ENCODE results near the gene NUFIP1.

The NUFIP1 gene

DNA sequence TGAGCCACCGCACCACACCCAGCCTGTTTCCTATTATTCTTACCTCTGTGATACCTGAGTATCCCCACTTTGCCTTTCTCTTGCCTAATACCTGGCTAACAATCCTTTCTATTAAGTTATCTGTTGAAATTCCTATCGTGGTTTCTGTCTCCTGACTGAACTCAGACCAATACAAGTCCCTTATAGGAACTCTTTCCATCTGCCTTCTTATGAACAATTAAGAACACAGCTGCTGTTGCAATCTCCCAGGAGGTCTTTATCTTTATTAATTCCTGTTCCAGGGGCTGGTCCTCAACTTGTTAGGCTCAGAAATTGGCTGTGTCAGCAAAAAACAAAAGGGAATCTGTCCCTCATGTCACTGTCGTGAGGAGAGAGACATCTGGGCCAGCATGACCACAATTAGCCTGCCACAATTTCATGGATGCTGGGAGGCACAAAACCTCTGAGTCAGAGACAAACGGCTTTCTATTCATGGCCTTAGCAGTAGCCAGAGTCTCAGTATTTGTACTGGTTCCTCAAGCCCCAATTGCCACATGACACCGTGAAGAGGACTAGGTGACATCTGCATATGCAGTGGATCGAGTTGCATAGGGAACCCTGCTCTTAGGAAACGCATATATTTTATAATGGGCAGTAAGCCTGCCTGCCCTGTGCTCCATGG, 58.2 kb downstream of the NUFIP1 start:
- Histone ChIP-seq H3K36me3 (ENCODE audit: low read depth) (no peaks in the 10 kb centered on the region), H3K4me1 (ENCODE audit: insufficient read depth, poor library complexity, severe bottlenecking) (peaks cover 35% of the 10 kb centered on the region), H3K9me3 (ENCODE audit: severe bottlenecking) (no peaks in the 10 kb centered on the region), H3K27me3 (ENCODE audit: insufficient read depth, poor library complexity, severe bottlenecking) (no peaks in the 10 kb centered on the region), H3K4me3 (ENCODE audit: severe bottlenecking) (no peak overlapping the region), H3K27ac (ENCODE audit: poor library complexity, severe bottlenecking) (peak overlapping the region; percentile 61)
- peak; percentile 67 for ATAC-seq (ENCODE audit: low read depth)
- no peak for DNase-seq (ENCODE audit: low spot score)
- TF ChIP-seq CTCF (IDR thresholded peaks at IDR 0.05; ENCODE audit: poor library complexity, severe bottlenecking), result no peak

DNA sequence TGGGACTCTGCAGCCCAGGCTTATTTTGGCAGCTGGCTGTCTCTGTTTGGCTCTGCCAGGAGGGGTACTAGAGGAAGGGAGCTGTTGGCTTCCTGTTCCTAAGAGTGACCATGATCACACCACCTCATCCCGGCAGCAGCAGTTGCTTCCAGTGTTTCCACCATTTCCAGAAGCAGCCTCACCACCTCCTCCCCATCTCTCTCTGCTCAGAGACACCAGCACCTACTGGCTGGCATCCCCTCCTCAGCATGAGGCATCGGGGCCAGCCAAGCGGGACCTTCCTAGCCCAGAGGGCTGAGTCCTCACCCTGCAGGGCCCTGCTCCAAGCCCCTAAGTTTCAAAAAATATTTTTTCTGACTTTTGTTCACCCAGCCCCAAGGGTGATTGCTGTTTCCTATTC, 59.0 kb downstream of the NUFIP1 start:
- Histone ChIP-seq H3K9me3 (ENCODE audit: severe bottlenecking) (no peaks in the 10 kb centered on the region), H3K27ac (ENCODE audit: poor library complexity, severe bottlenecking) (peak overlapping the region; percentile 61), H3K4me3 (ENCODE audit: severe bottlenecking) (no peak overlapping the region), H3K36me3 (ENCODE audit: low read depth) (no peaks in the 10 kb centered on the region), H3K4me1 (ENCODE audit: insufficient read depth, poor library complexity, severe bottlenecking) (peaks cover 32% of the 10 kb centered on the region), H3K27me3 (ENCODE audit: insufficient read depth, poor library complexity, severe bottlenecking) (no peaks in the 10 kb centered on the region)
- DNase-seq (ENCODE audit: low spot score) (no peak), ATAC-seq (ENCODE audit: low read depth) (no peak)
- no peak for TF ChIP-seq CTCF (IDR thresholded peaks at IDR 0.05; ENCODE audit: poor library complexity, severe bottlenecking)

- no peaks in the 10 kb centered on the region for H3K27me3 ChIP-seq (ENCODE audit: insufficient read depth, poor library complexity, severe bottlenecking)
- H3K4me1 ChIP-seq (ENCODE audit: insufficient read depth, poor library complexity, severe bottlenecking), result peaks cover 26% of the 10 kb centered on the region
- ATAC-seq (ENCODE audit: low read depth) (no peak), DNase-seq (ENCODE audit: low spot score) (no peak)
- H3K27ac ChIP-seq (ENCODE audit: poor library complexity, severe bottlenecking), result no peak overlapping the region
- H3K4me3 ChIP-seq (ENCODE audit: severe bottlenecking), result no peak overlapping the region
- no peaks in the 10 kb centered on the region for H3K9me3 ChIP-seq (ENCODE audit: severe bottlenecking)
- no peak for TF ChIP-seq CTCF (IDR thresholded peaks at IDR 0.05; ENCODE audit: poor library complexity, severe bottlenecking)
- H3K36me3 ChIP-seq (ENCODE audit: low read depth), result no peaks in the 10 kb centered on the region
These were observed 59.6 kb downstream of the NUFIP1 start for GRCh38 chr13:44929692-44930091.

- Histone ChIP-seq H3K36me3 (ENCODE audit: low read depth) (no peaks in the 10 kb centered on the region), H3K27ac (ENCODE audit: poor library complexity, severe bottlenecking) (no peak overlapping the region), H3K27me3 (ENCODE audit: insufficient read depth, poor library complexity, severe bottlenecking) (no peaks in the 10 kb centered on the region), H3K4me1 (ENCODE audit: insufficient read depth, poor library complexity, severe bottlenecking) (peaks cover 10% of the 10 kb centered on the region), H3K4me3 (ENCODE audit: severe bottlenecking) (no peak overlapping the region), H3K9me3 (ENCODE audit: severe bottlenecking) (no peaks in the 10 kb centered on the region)
- DNase-seq (ENCODE audit: low spot score), result no peak
- ATAC-seq (ENCODE audit: low read depth), result no peak
- TF ChIP-seq CTCF (IDR thresholded peaks at IDR 0.05; ENCODE audit: poor library complexity, severe bottlenecking), result no peak
These were observed 61.3 kb downstream of the NUFIP1 start for GRCh38 chr13:44927968-44928367.
